NT2/D1 (cell line): Measurements from ENCODE around the gene CASP9.

ENCODE experiments used
- SUZ12 ChIP-seq: IDR thresholded peaks from 2 replicates; pipeline ENCODE4 v1.6.1; 2011; ENCODE audit not compliant: insufficient read length, insufficient read depth; ENCODE audit errors: extremely low read depth
- YY1 ChIP-seq: IDR thresholded peaks from 2 replicates; pipeline ENCODE4 v1.6.1; 2011; ENCODE audit not compliant: insufficient read length, insufficient read depth
- ZNF274 ChIP-seq: IDR thresholded peaks from 2 replicates; pipeline ENCODE4 v1.6.1; 2011; ENCODE audit warnings: mild to moderate bottlenecking, low read depth, low read length

GRCh38 chr1:15538771-15539170 is 14.8 kb upstream of the CASP9 start:
- TF ChIP-seq SUZ12 (no peak), ZNF274 (no peak), YY1 (no peak)
